GM12864 (cell line): ENCODE data around the gene SHROOM3.

Source experiments
- DNase-seq: peaks from one replicate; pipeline ENCODE4 v3.0.0-alpha.2; 2011; ENCODE audit warnings: low read depth
- H3K4me3 ChIP-seq: 2 replicates; pipeline ENCODE4 v1.5.1; 2011; ENCODE audit warnings: mild to moderate bottlenecking, low read depth, low read length, control low read depth
- TF ChIP-seq, protein P1 (sequence below): IDR thresholded peaks from 2 replicates; pipeline ENCODE4 v1.5.1; 2011; ENCODE audit warnings: low read depth, mild to moderate bottlenecking, moderate library complexity, low read length, control low read depth, inconsistent platforms; ENCODE audit errors: missing control alignments

SHROOM3 gene

DNA sequence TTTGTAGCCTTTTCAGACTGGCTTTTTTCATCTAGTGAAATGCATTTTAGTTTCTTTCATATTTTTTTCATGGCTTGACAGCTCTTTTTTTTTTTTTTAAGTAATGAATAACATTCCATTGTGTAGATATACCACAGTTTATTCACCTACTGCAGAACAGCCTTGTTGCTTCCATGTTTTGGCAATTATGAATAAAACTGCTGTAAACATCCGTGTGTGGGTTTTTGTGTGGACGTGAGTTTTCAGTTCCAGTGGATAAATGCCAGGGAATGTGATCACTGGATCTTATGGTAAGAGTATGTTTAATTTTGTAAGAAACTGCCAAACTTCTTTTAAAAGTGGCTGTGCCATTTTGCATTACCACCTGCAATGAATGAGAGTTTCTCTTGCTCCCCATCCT lies 302.2 kb downstream of the SHROOM3 start:
- DNase-seq = no peak
- H3K4me3 ChIP-seq = no peak overlapping the region
- TF ChIP-seq, protein P1, sequence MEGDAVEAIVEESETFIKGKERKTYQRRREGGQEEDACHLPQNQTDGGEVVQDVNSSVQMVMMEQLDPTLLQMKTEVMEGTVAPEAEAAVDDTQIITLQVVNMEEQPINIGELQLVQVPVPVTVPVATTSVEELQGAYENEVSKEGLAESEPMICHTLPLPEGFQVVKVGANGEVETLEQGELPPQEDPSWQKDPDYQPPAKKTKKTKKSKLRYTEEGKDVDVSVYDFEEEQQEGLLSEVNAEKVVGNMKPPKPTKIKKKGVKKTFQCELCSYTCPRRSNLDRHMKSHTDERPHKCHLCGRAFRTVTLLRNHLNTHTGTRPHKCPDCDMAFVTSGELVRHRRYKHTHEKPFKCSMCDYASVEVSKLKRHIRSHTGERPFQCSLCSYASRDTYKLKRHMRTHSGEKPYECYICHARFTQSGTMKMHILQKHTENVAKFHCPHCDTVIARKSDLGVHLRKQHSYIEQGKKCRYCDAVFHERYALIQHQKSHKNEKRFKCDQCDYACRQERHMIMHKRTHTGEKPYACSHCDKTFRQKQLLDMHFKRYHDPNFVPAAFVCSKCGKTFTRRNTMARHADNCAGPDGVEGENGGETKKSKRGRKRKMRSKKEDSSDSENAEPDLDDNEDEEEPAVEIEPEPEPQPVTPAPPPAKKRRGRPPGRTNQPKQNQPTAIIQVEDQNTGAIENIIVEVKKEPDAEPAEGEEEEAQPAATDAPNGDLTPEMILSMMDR = no peak

DNA sequence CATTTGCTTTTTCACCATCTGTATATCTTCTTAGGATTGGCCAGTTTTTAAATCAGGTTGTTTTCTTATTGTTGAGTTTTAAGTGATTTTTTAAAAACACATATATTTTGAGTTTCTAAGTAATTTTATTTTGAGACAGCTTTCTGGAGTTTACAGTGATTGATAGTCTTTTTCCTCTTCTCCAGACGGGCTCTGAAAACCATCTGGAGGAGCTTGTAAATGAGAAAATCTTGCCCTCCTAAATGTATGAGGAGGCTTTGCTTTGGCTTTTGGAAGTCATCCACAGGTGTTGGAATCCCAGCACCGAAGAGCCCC lies 302.7 kb downstream of the SHROOM3 start:
- no peak for DNase-seq

GRCh38 chr4:76738086-76738931 lies 303.3 kb downstream of the SHROOM3 start:
- H3K4me3 ChIP-seq = no peak overlapping the region
- TF ChIP-seq, protein P1 = no peak
- no peak for DNase-seq

More for the DNA sequence above, 302.7 kb downstream of the SHROOM3 start:
- H3K4me3 ChIP-seq = no peak overlapping the region
- TF ChIP-seq, protein P1 = no peak

DNA sequence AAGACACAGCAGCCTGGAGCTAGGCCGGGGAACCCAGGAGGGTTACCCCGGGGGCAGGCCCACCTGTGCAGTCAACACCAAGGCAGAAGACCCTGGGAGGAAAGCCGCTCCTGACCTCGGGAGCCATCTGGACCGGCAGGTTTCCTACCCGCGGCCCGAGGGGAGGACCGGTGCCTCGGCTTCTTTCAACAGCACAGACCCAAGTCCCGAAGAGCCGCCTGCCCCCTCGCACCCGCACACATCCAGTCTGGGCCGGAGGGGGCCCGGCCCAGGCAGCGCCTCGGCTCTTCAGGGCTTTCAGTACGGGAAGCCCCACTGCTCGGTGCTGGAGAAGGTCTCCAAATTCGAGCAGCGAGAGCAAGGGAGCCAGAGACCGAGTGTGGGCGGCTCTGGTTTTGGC lies 305.2 kb downstream of the SHROOM3 start:
- TF ChIP-seq, protein P1 = no peak
- H3K4me3 ChIP-seq = no peak overlapping the region
- no peak for DNase-seq

DNA sequence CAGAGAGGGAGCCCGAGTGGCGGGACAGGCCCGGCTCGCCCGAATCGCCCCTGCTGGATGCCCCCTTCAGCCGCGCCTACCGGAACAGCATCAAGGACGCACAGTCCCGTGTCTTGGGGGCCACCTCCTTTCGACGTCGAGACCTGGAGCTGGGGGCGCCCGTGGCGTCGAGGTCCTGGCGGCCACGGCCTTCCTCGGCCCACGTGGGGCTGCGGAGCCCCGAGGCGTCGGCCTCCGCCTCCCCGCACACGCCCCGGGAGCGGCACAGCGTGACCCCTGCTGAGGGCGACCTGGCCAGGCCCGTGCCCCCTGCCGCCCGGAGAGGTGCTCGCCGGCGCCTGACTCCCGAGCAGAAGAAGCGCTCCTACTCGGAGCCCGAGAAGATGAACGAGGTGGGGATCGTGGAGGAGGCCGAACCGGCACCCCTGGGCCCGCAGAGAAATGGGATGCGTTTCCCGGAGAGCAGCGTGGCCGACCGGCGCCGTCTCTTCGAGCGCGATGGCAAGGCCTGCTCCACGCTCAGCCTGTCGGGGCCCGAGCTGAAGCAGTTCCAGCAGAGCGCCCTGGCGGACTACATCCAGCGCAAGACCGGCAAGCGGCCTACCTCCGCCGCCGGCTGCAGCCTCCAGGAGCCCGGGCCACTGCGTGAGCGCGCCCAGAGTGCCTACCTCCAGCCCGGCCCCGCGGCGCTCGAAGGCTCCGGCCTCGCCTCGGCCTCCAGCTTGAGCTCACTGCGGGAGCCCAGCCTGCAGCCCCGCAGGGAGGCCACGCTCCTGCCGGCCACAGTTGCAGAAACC lies 306.0 kb downstream of the SHROOM3 start:
- TF ChIP-seq, protein P1 = no peak
- no peak overlapping the region for H3K4me3 ChIP-seq
- DNase-seq = no peak

- no peak for DNase-seq
- no peak overlapping the region for H3K4me3 ChIP-seq
- TF ChIP-seq, protein P1 = no peak
Observed at GRCh38 chr4:76741663-76742020, 306.6 kb downstream of the SHROOM3 start.
